Activated CD4-positive, alpha-beta T cell treated with anti-CD3 and anti-CD28 coated beads, Interleukin-2, amount 10 ng/mL, durations not matched to agents 7 days and 5 days (primary cell): Measurements from ENCODE around the gene MBD6. TPM values are rescaled to one million over a fixed set of nuclear protein-coding genes. Genes with fewer than 3 reads are reported as not detected.

Experiments
- CTCF ChIA-PET: fragments of 350-600 bp; sonication (Branson Sonifier 250); formaldehyde crosslinking; loops from one replicate; lab custom pipeline; 2021; ENCODE audit warnings: antibody characterized with exemption; lab: Charles Lee
- POLR2A ChIA-PET: fragments of 350-600 bp; sonication (Branson Sonifier 250); formaldehyde crosslinking; loops from one replicate; lab custom pipeline; 2021; ENCODE audit warnings: antibody characterized with exemption; lab: Charles Lee
- DNase-seq: peaks from one replicate; pipeline ENCODE4 v3.0.0-alpha.2; 2020
- H3K27ac Mint-ChIP-seq: one replicate; pipeline ENCODE4 v1.8.0; 2021; ENCODE audit warnings: mild to moderate bottlenecking, moderate library complexity, mixed read lengths
- H3K27me3 Mint-ChIP-seq: one replicate; pipeline ENCODE4 v1.8.0; 2021; ENCODE audit warnings: mixed read lengths
- H3K36me3 Mint-ChIP-seq: one replicate; pipeline ENCODE4 v1.8.0; 2021; ENCODE audit warnings: low read depth, mixed read lengths
- H3K4me1 Mint-ChIP-seq: one replicate; pipeline ENCODE4 v1.8.0; 2021; ENCODE audit warnings: mixed read lengths
- H3K4me3 Mint-ChIP-seq: one replicate; pipeline ENCODE4 v1.8.0; 2021; ENCODE audit warnings: mild to moderate bottlenecking, moderate library complexity, mixed read lengths
- H3K9me3 Mint-ChIP-seq: one replicate; pipeline ENCODE4 v1.8.0; 2021; ENCODE audit warnings: mixed read lengths
- total RNA-seq, 2 experiments: library from RNA; stranded (reverse); gene quantifications; one replicate each; pipeline ENCODE4 v1.2.3, GENCODE V29; 2021

The MBD6 gene
- total RNA-seq, 2 experiments from 2014 or later: 66.0 to 80.1 TPM

DNA sequence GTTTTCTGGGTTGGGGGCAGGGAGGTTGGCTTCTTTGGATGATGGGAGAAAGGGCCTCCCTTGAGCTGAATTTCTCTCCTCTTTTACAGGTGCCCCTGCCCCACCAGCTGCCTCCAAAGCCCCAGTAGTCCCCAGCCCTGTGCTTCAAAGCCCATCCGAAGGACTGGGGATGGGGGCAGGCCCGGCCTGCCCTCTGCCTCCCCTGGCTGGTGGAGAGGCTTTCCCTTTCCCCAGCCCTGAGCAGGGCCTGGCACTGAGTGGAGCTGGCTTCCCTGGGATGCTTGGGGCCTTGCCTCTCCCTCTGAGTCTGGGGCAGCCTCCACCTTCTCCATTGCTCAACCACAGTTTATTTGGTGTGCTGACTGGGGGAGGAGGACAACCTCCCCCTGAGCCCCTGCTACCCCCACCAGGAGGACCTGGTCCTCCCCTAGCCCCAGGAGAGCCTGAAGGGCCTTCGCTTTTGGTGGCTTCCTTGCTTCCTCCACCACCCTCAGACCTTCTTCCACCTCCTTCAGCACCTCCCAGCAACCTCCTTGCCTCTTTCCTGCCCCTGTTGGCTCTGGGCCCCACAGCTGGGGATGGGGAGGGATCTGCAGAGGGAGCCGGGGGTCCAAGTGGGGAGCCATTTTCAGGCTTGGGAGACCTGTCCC is 4.0 kb downstream of the MBD6 start:
- Mint-ChIP-seq H3K9me3 (no peaks in the 10 kb centered on the region), H3K4me1 (peaks cover 34% of the 10 kb centered on the region), H3K36me3 (peaks cover 36% of the 10 kb centered on the region), H3K27me3 (no peaks in the 10 kb centered on the region), H3K4me3 (no peak overlapping the region), H3K27ac (peak overlapping the region; percentile 46)
- CTCF ChIA-PET: interaction anchor here (0.7 to 8.9 kb wide), 2 partner anchors 11 to 73 kb away, joined by 3 to 70 read pairs; no protein-coding TSS in a partner anchor
- no peak for DNase-seq
- POLR2A ChIA-PET: interaction anchor here (0.6 kb wide), 1 partner anchor 54 kb away, joined by 7 read pairs; no protein-coding TSS in a partner anchor

DNA sequence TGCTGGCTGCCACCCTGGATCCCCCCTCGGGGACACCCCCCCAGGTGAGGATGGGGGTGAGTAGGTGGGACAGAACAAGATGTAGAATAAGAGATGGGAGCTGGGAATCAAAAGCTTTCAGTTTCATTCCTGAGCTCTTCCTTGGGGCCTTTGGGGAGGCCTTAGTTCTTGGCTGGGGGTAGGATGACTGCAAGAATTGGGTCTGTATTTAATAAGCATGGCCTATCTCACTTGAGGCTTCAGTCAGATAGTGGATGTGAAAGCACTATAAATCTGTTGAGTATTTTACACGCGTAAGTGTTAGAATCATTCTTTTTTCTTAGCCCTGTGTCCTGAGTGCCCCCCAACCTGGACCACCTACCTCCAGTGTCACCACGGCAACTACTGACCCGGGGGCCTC is 4.6 kb downstream of the MBD6 start:
- Mint-ChIP-seq H3K36me3 (peaks cover 41% of the 10 kb centered on the region), H3K4me1 (peaks cover 28% of the 10 kb centered on the region), H3K4me3 (no peak overlapping the region), H3K27me3 (no peaks in the 10 kb centered on the region), H3K27ac (peak overlapping the region; percentile 25), H3K9me3 (no peaks in the 10 kb centered on the region)
- ChIA-PET POLR2A (interaction anchor here (0.6 kb wide), 1 partner anchor 54 kb away, joined by 7 read pairs; no protein-coding TSS in a partner anchor), CTCF (interaction anchor here (0.7 to 8.9 kb wide), 2 partner anchors 10 to 73 kb away, joined by 3 to 70 read pairs; no protein-coding TSS in a partner anchor)
- DNase-seq: no peak

DNA sequence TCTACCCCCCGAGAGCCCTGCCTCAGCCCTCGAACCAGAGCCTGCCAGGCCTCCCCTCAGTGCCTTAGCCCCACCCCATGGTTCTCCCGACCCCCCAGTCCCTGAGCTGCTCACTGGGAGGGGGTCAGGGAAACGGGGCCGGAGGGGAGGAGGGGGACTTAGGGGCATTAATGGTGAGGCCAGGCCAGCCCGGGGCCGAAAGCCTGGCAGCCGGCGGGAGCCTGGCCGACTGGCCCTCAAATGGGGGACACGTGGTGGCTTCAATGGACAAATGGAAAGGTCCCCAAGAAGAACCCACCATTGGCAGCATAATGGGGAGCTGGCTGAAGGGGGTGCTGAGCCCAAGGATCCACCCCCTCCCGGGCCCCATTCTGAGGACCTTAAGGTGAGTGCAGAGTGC is 5.6 kb downstream of the MBD6 start:
- H3K27me3 Mint-ChIP-seq: no peaks in the 10 kb centered on the region
- DNase-seq: no peak
- ChIA-PET CTCF (interaction anchor here (0.5 to 8.9 kb wide), 4 partner anchors 9 to 116 kb away, joined by 3 to 70 read pairs (median 3); partner anchors contain the start of gene DCTN2), POLR2A (no interaction called here)
- no peak overlapping the region for H3K4me3 Mint-ChIP-seq
- H3K4me1 Mint-ChIP-seq: peaks cover 24% of the 10 kb centered on the region
- H3K27ac Mint-ChIP-seq: no peak overlapping the region
- H3K9me3 Mint-ChIP-seq: no peaks in the 10 kb centered on the region
- peaks cover 46% of the 10 kb centered on the region for H3K36me3 Mint-ChIP-seq

DNA sequence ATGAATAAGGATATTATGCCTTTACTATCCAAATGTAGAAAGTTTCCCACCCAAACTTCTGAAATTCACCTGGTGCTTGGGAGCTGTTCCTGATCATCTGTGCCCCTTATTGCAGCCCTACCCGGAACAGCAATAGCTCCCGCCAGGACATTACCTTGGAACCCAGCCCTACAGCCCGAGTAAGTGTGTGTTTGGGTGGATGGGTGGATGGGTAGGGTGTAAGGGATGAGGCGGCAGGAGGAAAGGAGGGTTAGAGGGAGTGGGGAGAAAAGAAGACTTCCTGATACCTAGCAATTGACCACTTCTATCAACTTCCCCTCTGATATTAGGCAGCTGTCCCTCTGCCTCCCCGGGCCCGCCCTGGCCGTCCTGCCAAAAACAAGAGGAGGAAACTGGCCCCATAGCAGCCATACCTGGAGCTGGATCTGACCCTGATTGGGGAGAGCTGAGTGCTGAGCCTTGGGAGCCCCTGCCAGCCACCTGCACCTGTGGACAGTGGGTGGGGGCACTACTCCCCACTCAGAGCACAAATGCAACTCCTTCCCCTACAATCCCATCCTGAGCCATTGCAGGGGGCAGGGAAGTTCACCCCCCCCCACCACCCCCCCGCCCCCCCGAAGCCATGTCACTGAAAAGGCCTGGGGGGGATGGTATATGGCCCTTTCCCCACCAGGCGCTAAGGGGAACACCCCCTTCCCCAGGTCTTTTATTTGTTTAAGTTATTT is 6.4 kb downstream of the MBD6 start:
- Mint-ChIP-seq H3K4me1 (peaks cover 16% of the 10 kb centered on the region), H3K27me3 (no peaks in the 10 kb centered on the region), H3K4me3 (no peak overlapping the region), H3K27ac (no peak overlapping the region), H3K36me3 (peaks cover 47% of the 10 kb centered on the region), H3K9me3 (no peaks in the 10 kb centered on the region)
- ChIA-PET CTCF (interaction anchor here (8.9 kb wide), 1 partner anchor 8 kb away, joined by 70 read pairs; no protein-coding TSS in a partner anchor), POLR2A (no interaction called here)
- DNase-seq: no peak

DNA sequence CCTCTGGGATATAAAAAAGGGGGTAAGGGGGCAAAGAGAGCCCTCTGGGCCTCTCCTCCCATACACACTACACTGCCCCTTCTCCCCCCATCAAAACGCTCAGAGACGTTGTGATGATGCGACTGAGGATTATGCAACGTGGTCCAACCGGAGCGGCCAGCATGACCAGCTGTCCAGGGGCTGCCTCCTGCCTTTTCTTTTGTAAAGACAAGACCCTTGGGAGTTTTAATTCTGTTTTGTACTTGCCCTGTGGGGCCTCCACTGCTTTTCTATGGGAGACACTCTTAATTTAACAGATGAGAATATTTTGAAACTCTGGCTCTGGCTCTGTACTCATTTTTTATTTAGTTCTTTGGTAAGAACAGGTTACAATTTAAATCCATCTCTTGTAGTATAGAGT is 7.2 kb downstream of the MBD6 start:
- Mint-ChIP-seq H3K36me3 (peaks cover 45% of the 10 kb centered on the region), H3K27ac (no peak overlapping the region), H3K9me3 (no peaks in the 10 kb centered on the region), H3K4me3 (no peak overlapping the region), H3K4me1 (peaks cover 8% of the 10 kb centered on the region), H3K27me3 (no peaks in the 10 kb centered on the region)
- CTCF ChIA-PET: interaction anchor here (8.9 kb wide), 1 partner anchor 8 kb away, joined by 70 read pairs; no protein-coding TSS in a partner anchor
- DNase-seq: no peak
- POLR2A ChIA-PET: no interaction called here

DNA sequence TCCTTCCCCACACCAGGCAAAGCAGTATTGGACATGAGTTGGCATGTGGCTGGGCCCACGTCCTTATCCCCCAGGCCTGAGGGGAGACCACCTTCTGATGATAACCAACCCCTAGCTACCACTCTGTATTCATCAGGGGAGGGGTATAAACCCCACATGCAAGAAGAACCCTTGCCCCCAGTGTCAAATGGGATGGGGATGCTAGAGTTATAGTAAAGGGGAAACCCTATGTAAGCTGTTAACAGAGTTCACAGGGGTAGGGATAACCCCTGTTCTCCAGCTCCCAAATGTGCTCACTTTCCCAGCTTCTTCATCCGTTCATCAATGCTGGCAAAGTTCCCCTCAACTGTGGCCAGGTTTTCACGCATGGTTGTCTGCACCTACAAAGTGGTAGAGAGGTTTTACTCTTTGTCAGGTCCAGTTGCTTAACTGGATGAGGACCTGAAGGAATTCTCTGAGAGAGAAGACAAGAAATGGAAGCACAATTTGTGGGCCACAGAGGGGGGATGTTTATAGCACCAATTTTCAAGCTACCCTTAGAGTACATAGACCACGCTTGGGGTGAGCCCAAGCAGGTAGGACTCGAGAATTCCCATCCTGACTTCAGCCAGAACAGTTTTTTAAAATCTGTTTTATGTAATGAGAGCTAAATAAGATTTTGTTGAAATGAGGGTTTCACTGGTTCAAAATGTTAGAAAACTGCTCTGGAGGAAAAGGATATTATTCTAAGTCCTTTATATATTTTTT is 7.9 kb downstream of the MBD6 start:
- H3K36me3 Mint-ChIP-seq: peaks cover 48% of the 10 kb centered on the region
- CTCF ChIA-PET: interaction anchor here (0.5 to 8.9 kb wide), 5 partner anchors 7 to 72 kb away, joined by 3 to 70 read pairs (median 3); partner anchors contain the start of genes DCTN2 and GLI1
- H3K27me3 Mint-ChIP-seq: no peaks in the 10 kb centered on the region
- peaks cover 5% of the 10 kb centered on the region for H3K4me1 Mint-ChIP-seq
- no peaks in the 10 kb centered on the region for H3K9me3 Mint-ChIP-seq
- no peak overlapping the region for H3K27ac Mint-ChIP-seq
- DNase-seq: no peak
- POLR2A ChIA-PET: no interaction called here
- H3K4me3 Mint-ChIP-seq: no peak overlapping the region

DNA sequence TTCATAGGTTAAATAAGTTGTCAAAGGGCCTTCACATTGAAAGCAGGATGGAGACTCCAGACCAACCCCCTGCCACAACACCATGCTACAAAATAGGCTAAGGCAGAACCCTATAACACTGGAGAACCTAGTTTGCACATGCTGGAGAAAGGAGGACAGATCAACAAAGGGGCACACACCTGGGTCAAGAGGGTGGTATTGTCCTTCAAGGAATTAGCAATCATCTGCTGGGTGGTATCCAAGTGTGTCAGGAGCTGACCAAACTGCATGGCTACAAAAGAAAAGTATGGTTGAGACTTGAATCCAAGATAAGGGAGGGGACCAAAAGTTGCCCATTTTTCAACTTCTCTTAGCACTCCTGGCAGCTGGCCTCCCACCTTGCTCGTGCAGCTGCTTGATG is 9.2 kb downstream of the MBD6 start:
- Mint-ChIP-seq H3K9me3 (no peaks in the 10 kb centered on the region), H3K27ac (no peak overlapping the region), H3K27me3 (no peaks in the 10 kb centered on the region), H3K4me3 (no peak overlapping the region), H3K36me3 (peaks cover 48% of the 10 kb centered on the region), H3K4me1 (peaks cover 1% of the 10 kb centered on the region)
- ChIA-PET CTCF (interaction anchor here (0.9 to 1.5 kb wide), 4 partner anchors 14 to 84 kb away, joined by 3 to 4 read pairs (median 4); partner anchors contain the start of gene GLI1), POLR2A (no interaction called here)
- DNase-seq: no peak

DNA sequence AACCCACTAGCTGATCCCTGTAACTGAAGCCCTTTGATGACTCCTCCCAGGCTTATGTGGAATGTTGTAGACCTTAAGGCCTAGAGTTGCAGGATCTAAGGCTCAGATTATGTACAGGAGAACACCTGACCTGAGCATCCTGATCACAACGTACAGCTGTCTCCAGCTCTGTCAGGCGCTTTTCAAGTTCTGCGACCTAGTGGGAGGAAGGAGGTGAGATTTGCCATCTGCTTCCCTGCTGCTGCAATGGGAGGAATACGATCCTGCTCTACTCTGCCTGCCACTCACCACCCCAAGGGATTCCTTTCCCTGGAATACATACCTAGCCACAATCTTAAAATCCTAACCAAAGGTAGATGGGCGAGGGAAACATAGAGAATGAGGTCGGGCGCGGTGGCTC is 10.5 kb downstream of the MBD6 start:
- ChIA-PET POLR2A (no interaction called here), CTCF (interaction anchor here (0.8 to 8.3 kb wide), 6 partner anchors 6 to 208 kb away, joined by 3 to 70 read pairs (median 3); partner anchors contain the start of genes GLI1 and MBD6)
- H3K4me3 Mint-ChIP-seq: no peak overlapping the region
- H3K9me3 Mint-ChIP-seq: no peaks in the 10 kb centered on the region
- no peaks in the 10 kb centered on the region for H3K4me1 Mint-ChIP-seq
- no peaks in the 10 kb centered on the region for H3K27me3 Mint-ChIP-seq
- H3K27ac Mint-ChIP-seq: no peak overlapping the region
- H3K36me3 Mint-ChIP-seq: peaks cover 48% of the 10 kb centered on the region
- no peak for DNase-seq

DNA sequence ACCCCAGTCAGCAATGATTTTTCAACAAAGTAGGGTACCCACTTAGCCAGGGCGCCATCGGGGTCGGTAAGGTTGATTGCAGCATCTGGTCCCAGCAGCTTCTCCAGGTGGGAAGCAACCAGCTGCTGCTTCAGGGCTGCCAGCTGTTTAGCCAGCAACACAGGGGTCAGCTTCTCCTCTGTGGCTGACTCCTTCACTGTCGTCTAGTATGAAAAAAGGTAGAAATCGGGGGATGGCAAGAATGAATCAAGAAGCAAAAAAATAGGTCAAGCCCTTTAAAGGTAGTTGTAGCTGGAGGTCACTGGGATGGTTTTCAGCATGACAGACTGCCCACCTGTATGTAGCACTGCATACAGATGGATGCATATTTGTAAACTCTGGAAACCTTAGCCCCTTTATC is 11.6 kb downstream of the MBD6 start:
- Mint-ChIP-seq H3K27ac (no peak overlapping the region), H3K36me3 (peaks cover 45% of the 10 kb centered on the region), H3K9me3 (no peaks in the 10 kb centered on the region), H3K4me3 (no peak overlapping the region), H3K27me3 (no peaks in the 10 kb centered on the region), H3K4me1 (peaks cover 4% of the 10 kb centered on the region)
- CTCF ChIA-PET: interaction anchor here (0.9 to 8.3 kb wide), 4 partner anchors 7 to 76 kb away, joined by 3 to 70 read pairs (median 4); partner anchors contain the start of gene MBD6
- DNase-seq: no peak
- POLR2A ChIA-PET: no interaction called here

DNA sequence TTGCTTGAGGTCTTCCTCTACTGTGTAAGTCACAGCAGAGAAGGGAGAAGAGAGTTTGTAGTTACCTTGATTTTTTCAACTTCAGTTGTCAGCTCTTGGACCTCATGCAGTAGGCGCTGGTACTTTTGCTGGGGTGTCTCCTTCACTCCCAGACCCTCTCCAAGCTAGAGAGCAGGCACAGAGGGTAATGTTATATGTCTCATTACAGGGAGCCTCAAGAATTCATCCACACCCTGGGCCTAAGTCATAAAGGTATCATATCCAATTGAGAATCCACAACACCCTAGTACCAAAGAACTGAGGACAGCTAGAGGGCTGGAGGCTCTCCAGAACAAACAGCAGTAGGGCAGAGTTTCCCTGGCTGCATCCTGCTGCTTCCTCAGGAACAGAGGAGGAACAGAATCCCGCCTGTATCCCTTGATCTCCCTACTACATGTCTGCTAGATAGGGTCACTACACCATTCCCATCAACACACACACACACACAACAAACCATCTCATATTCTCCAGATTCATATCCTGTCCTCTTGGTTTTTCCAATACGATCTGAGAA is 12.4 kb downstream of the MBD6 start:
- H3K27me3 Mint-ChIP-seq: no peaks in the 10 kb centered on the region
- ChIA-PET CTCF (interaction anchor here (0.9 to 8.3 kb wide), 3 partner anchors 8 to 77 kb away, joined by 3 to 70 read pairs (median 6); partner anchors contain the start of gene MBD6), POLR2A (no interaction called here)
- H3K4me3 Mint-ChIP-seq: no peak overlapping the region
- no peak overlapping the region for H3K27ac Mint-ChIP-seq
- peaks cover 39% of the 10 kb centered on the region for H3K36me3 Mint-ChIP-seq
- DNase-seq: no peak
- H3K4me1 Mint-ChIP-seq: peaks cover 4% of the 10 kb centered on the region
- no peaks in the 10 kb centered on the region for H3K9me3 Mint-ChIP-seq

DNA sequence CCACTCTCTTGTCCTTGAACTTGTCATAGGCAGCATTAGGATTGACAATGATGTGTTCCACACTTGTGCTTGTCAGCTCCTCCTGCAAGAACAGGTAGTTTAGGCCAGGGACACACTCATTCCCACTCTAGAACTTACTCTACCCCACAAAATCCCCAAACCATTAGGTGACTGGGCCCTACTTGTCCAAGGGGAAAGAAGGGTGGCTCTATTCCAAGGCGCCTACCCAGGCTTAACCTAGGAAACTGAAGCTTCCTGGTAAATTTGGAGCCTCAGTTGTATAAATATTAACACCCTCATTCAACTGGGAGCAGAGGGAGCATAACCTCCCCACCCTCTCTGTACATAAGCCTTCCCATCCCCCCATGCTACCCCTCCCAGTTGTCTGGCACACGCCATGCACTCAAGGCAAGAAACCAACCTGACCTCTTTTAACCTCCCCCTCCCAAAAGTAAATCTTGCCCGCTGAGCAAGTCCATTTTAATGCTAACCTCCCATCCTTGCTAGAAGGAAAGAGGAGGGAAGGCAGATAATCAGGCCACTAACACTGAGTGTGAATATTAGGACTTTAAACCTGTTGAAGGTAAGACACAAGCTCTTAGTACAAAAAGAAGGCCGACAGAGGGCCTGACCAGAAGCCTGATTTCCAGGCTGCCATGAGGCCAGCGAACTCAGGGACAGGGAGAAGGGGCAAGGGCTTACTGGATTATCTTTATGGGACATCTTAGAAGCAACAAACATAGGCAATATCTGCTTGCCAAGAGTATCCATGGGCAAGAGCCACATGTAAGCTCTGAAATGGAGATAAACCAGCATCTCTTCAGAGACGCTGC is 13.4 kb downstream of the MBD6 start:
- ChIA-PET POLR2A (interaction anchor here (0.5 to 0.8 kb wide), 2 partner anchors 11 to 783 kb away, joined by 3 to 4 read pairs; no protein-coding TSS in a partner anchor), CTCF (interaction anchor here (0.6 to 8.3 kb wide), 4 partner anchors 9 to 1130 kb away, joined by 3 to 70 read pairs (median 5); partner anchors contain the start of gene MBD6)
- Mint-ChIP-seq H3K4me3 (no peak overlapping the region), H3K9me3 (no peaks in the 10 kb centered on the region), H3K4me1 (peaks cover 4% of the 10 kb centered on the region), H3K27me3 (no peaks in the 10 kb centered on the region), H3K36me3 (peaks cover 37% of the 10 kb centered on the region), H3K27ac (peak overlapping the region; percentile 10)
- no peak for DNase-seq
